OCI-LY7 (cell line): ENCODE results near the gene NAP1L3. TPM values are rescaled to one million over a fixed set of nuclear protein-coding genes. Genes with fewer than 3 reads are reported as not detected.

Experiments
- BruUV-seq: library from RNA; stranded (reverse); fragments of 400-500 nt; replicated peaks from 2 replicates; lab custom pipeline; 2021; lab: Mats Ljungman, UMichigan
- CTCF ChIA-PET: fragments of 300-600 bp; sonication (Branson Sonifier 250); formaldehyde crosslinking; loops from one replicate; lab custom pipeline; 2022; ENCODE audit warnings: antibody characterized with exemption; ENCODE audit not compliant: unreplicated experiment; lab: Charles Lee
- POLR2A ChIA-PET: fragments of 300-600 bp; sonication (Branson Sonifier 250); formaldehyde crosslinking; loops from one replicate; lab custom pipeline; 2022; ENCODE audit warnings: antibody characterized with exemption; lab: Charles Lee
- DNase-seq: peaks from one replicate; pipeline ENCODE4 v3.0.0-alpha.2; 2015; ENCODE audit warnings: low spot score
- H2AFZ ChIP-seq: fragments of 200-600 bp; sonication (generic), shearing (Covaris generic); 2 replicates; pipeline ENCODE4 v1.6.1; 2014; ENCODE audit warnings: mild to moderate bottlenecking, antibody characterized with exemption, low read length, moderate library complexity
- H3K27ac ChIP-seq: fragments of 200-600 bp; sonication (generic); 2 replicates; pipeline ENCODE4 v1.5.1; 2014; ENCODE audit warnings: mixed run types, low read depth, mild to moderate bottlenecking, moderate library complexity, low read length, inconsistent platforms; ENCODE audit not compliant: poor library complexity, severe bottlenecking
- H3K36me3 ChIP-seq: fragments of 200-600 bp; sonication (generic); 2 replicates; pipeline ENCODE4 v1.6.1; 2014; ENCODE audit warnings: mild to moderate bottlenecking, antibody characterized with exemption, low read length, moderate library complexity, mixed read lengths; ENCODE audit not compliant: insufficient read depth
- H3K4me1 ChIP-seq: fragments of 200-600 bp; sonication (generic); 2 replicates; pipeline ENCODE4 v1.5.1; 2014; ENCODE audit warnings: mild to moderate bottlenecking, low read length; ENCODE audit not compliant: insufficient read depth, poor library complexity, severe bottlenecking
- H3K4me2 ChIP-seq: fragments of 200-600 bp; sonication (generic); 2 replicates; pipeline ENCODE4 v1.6.1; 2014; ENCODE audit warnings: mild to moderate bottlenecking, low read length
- H3K4me3 ChIP-seq: fragments of 200-600 bp; sonication (generic); 2 replicates; pipeline ENCODE4 v1.5.1; 2014; ENCODE audit warnings: mild to moderate bottlenecking, low read depth, low read length; ENCODE audit not compliant: poor library complexity, severe bottlenecking
- H3K79me2 ChIP-seq: fragments of 200-600 bp; sonication (generic); 2 replicates; pipeline ENCODE4 v1.6.1; 2016; ENCODE audit warnings: low read depth, mild to moderate bottlenecking, low read length, moderate library complexity, mixed read lengths; ENCODE audit not compliant: insufficient read depth
- H3K9me2 ChIP-seq: fragments of 200-600 bp; sonication (generic); 2 replicates; pipeline ENCODE4 v1.6.1; 2016; ENCODE audit warnings: mild to moderate bottlenecking, low read length, mixed read lengths; ENCODE audit not compliant: insufficient read depth
- H3K9me3 ChIP-seq: fragments of 200-600 bp; sonication (generic); 2 replicates; pipeline ENCODE4 v1.6.1; 2014; ENCODE audit warnings: mild to moderate bottlenecking, mixed run types, low read length, mixed read lengths
- H4K20me1 ChIP-seq: fragments of 200-600 bp; sonication (generic); 2 replicates; pipeline ENCODE4 v1.6.1; 2014; ENCODE audit warnings: mild to moderate bottlenecking, antibody characterized with exemption, low read length, moderate library complexity, mixed read lengths; ENCODE audit not compliant: insufficient read depth
- EZH2phosphoT487 ChIP-seq: fragments of 200-600 bp; sonication (generic); IDR thresholded peaks from 2 replicates; pipeline ENCODE4 v1.6.1; 2018; ENCODE audit warnings: low read depth, borderline replicate concordance, mild to moderate bottlenecking, mixed run types, antibody characterized with exemption, low read length, moderate library complexity, mixed read lengths
- intact Hi-C: fragments of 100-400 bp; cut with micrococcal nuclease; formaldehyde crosslinking; loops from one replicate; pipeline ENCODE4 v1.10.0; 2022; ENCODE audit not compliant: unreplicated experiment
- total RNA-seq, 2 experiments: library from RNA; depleted of rRNA in 1 of 2; stranded (reverse); fragments of >200 nt in 1 of 2; shearing (Covaris generic) in 1 of 2; gene quantifications; 2 replicates each; pipeline ENCODE4 v1.2.3, GENCODE V29; 2014 to 2022
- TF ChIP-seq, protein P1 (sequence below): fragments of 200-600 bp; sonication (generic); conservative IDR thresholded peaks from 2 replicates; pipeline ENCODE4 v1.5.1; 2014; ENCODE audit warnings: mild to moderate bottlenecking, antibody characterized with exemption, low read length, moderate library complexity, mixed read lengths

The NAP1L3 gene
- total RNA-seq, 2 experiments from 2014 or later: not detected

GRCh38 chrX:93649381-93649780 lies 24.0 kb downstream of the NAP1L3 start:
- Histone ChIP-seq H3K36me3 (no peaks in the 10 kb centered on the region), H3K4me2 (no peak overlapping the region), H4K20me1 (no peaks in the 10 kb centered on the region), H3K4me3 (no peak overlapping the region), H3K4me1 (no peaks in the 10 kb centered on the region), H2AFZ (no peak overlapping the region), H3K9me3 (no peaks in the 10 kb centered on the region), H3K27ac (no peak overlapping the region), H3K79me2 (no peaks in the 10 kb centered on the region), H3K9me2 (no peaks in the 10 kb centered on the region)
- CTCF ChIA-PET: no interaction called here
- intact Hi-C loops: no loop called here
- POLR2A ChIA-PET: no interaction called here
- no peak for DNase-seq
- TF ChIP-seq, protein P1, sequence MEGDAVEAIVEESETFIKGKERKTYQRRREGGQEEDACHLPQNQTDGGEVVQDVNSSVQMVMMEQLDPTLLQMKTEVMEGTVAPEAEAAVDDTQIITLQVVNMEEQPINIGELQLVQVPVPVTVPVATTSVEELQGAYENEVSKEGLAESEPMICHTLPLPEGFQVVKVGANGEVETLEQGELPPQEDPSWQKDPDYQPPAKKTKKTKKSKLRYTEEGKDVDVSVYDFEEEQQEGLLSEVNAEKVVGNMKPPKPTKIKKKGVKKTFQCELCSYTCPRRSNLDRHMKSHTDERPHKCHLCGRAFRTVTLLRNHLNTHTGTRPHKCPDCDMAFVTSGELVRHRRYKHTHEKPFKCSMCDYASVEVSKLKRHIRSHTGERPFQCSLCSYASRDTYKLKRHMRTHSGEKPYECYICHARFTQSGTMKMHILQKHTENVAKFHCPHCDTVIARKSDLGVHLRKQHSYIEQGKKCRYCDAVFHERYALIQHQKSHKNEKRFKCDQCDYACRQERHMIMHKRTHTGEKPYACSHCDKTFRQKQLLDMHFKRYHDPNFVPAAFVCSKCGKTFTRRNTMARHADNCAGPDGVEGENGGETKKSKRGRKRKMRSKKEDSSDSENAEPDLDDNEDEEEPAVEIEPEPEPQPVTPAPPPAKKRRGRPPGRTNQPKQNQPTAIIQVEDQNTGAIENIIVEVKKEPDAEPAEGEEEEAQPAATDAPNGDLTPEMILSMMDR: no peak
- no peak for TF ChIP-seq EZH2phosphoT487
- no TSS peak for BruUV-seq

- no peak overlapping the region for H3K4me3 ChIP-seq
- no peaks in the 10 kb centered on the region for H3K9me3 ChIP-seq
- CTCF ChIA-PET: no interaction called here
- no peaks in the 10 kb centered on the region for H3K79me2 ChIP-seq
- no peak overlapping the region for H3K27ac ChIP-seq
- intact Hi-C loops: no loop called here
- H3K9me2 ChIP-seq: no peaks in the 10 kb centered on the region
- TF ChIP-seq, protein P1: no peak
- no peak for TF ChIP-seq EZH2phosphoT487
- no peaks in the 10 kb centered on the region for H3K4me1 ChIP-seq
- BruUV-seq: no TSS peak
- POLR2A ChIA-PET: no interaction called here
- no peaks in the 10 kb centered on the region for H3K36me3 ChIP-seq
- H3K4me2 ChIP-seq: no peak overlapping the region
- H4K20me1 ChIP-seq: no peaks in the 10 kb centered on the region
- DNase-seq: no peak
- no peak overlapping the region for H2AFZ ChIP-seq
Observed at GRCh38 chrX:93637591-93637990, 35.8 kb downstream of the NAP1L3 start.

Other genes with a start within 250 kb of the NAP1L3 start
- gene FAM133A, start 628 bp upstream of the NAP1L3 start, total RNA-seq (2014; rRNA removed; shearing (Covaris generic)): not detected in 2 replicates
- not detected in 2 replicates for gene FAM133A, start 628 bp upstream of the NAP1L3 start, total RNA-seq (2022)